Brain microvascular endothelial cell (primary cell): ENCODE measurements around the gene SNU13.
A peak's percentile ranks its signal among the peaks of the same experiment; 100 is the strongest.
"Not testable (repeated sequence)": the region's sequence is repeated elsewhere in the genome, so short reads cannot be mapped to it uniquely, and the experiment has no call there.

Experiments
- DNase-seq: peaks from one replicate; pipeline ENCODE4 v3.0.0-alpha.2; 2020
- H3K27ac ChIP-seq: fragments of 250-450 bp; sonication (Bioruptor Pico); 2 replicates; pipeline ENCODE4 v1.5.1; 2020; ENCODE audit warnings: mild to moderate bottlenecking, moderate library complexity
- H3K27me3 ChIP-seq: fragments of 250-450 bp; sonication (Bioruptor Pico); replicated peaks from 2 replicates; pipeline ENCODE4 v1.5.1; 2020; ENCODE audit warnings: mild to moderate bottlenecking
- H3K36me3 ChIP-seq: fragments of 250-450 bp; sonication (Bioruptor Pico); replicated peaks from 2 replicates; pipeline ENCODE4 v1.5.1; 2020; ENCODE audit warnings: mild to moderate bottlenecking
- H3K4me3 ChIP-seq: 2 replicates; pipeline ENCODE4 v1.5.1; 2011; ENCODE audit warnings: low read depth, mild to moderate bottlenecking, control low read depth, low read length, moderate library complexity
- CTCF ChIP-seq: IDR thresholded peaks from 2 replicates; pipeline ENCODE4 v1.5.1; 2011; ENCODE audit warnings: low read depth, mild to moderate bottlenecking, moderate library complexity, low read length, control low read depth, inconsistent platforms; ENCODE audit errors: missing control alignments
- in situ Hi-C: cut with HindIII; loops from 2 replicates; pipeline ENCODE4 v1.10.0; 2017; ENCODE audit warnings: low sequenced_read_pairs, low pct_ligation_motif_present

SNU13 gene

DNA sequence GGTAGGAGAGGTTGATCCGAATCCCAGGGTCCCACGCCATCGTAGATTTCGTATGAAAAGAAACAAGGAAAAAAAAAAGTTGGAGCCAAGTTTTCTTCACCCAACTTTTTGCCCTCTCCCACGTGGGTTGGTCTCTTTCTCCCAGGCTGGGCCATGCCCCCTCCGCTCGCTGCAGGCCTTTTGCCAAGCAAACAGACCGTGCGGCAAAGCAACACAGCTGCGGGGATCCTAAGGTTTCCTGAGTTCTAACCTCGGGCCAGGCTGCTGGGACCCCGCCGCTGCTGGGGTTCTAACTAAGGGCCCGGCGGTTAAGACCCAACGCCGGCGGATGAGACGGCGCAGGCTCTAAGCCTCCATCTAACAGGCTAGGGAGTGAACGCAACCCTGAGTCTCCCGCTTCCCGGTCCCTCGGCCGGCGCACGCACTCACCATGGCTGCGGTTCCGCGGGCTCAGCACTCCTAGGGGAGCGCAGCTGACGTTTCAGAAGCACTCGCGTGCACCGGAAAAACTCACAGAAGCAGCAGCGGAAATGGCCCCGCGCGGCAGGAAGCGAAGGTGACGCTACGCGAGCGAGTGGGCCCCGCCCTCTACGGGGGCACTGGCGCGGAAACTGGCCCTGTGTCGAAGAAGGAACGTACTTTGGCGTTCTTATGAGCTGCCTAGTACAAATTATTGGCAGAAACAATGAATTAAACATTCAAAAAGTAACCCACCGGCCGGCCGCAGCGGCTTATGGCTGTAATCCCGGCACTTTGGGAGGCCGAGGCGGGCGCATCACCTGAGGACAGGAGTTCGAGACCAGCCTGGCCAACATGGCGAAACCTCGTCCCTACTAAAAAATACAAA lies at the start of gene SNU13:
TSS of gene SNU13 (minus strand) at position 503 of the 847 bp plus-strand sequence. CDS start at position 432, 71 bp downstream.
- in situ Hi-C loops = no loop called here
- Histone ChIP-seq H3K27ac (peak within 1 kb of the TSS; percentile 79), H3K27me3 (no peaks in the 10 kb centered on the region), H3K36me3 (no peaks in the 10 kb centered on the region), H3K4me3 (peak within 1 kb of the TSS; percentile 90)
- peak; percentile 17 for TF ChIP-seq CTCF
- DNase-seq = peak; percentile 84

- H3K36me3 ChIP-seq, DNase-seq, H3K4me3 ChIP-seq, H3K27me3 ChIP-seq, H3K27ac ChIP-seq, in situ Hi-C loops: not testable (repeated sequence)
Observed at GRCh38 chr22:41733241-41733640, 44.6 kb upstream of the SNU13 start.

- Histone ChIP-seq H3K27ac (no peak overlapping the region), H3K36me3 (no peaks in the 10 kb centered on the region), H3K4me3 (no peak overlapping the region), H3K27me3 (no peaks in the 10 kb centered on the region)
- in situ Hi-C loops = no loop called here
- no peak for DNase-seq
- no peak for TF ChIP-seq CTCF
Observed at GRCh38 chr22:41732096-41732772, 43.6 kb upstream of the SNU13 start.

DNA sequence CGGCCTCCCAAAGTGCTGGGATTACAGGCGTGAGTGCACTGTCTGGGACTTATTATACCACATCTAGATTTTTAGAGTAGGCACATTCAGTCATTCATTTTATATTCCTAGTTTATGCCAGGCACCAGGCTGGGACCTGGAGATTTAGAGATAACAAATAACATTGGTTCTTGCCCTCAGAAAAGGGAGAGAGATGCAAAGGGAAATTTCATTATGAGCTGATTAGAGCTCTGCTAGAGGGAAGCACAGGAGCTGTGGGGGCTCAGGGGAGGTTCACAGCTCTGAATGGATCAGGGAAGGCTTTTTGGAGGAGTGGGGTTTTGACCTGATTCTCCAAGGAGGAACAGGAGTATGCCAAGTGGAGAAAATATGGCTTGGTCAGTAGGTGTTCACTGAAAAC lies 42.9 kb upstream of the SNU13 start:
- Histone ChIP-seq H3K27me3 (no peaks in the 10 kb centered on the region), H3K36me3 (no peaks in the 10 kb centered on the region), H3K4me3 (no peak overlapping the region), H3K27ac (no peak overlapping the region)
- DNase-seq = no peak
- in situ Hi-C loops = no loop called here
- no peak for TF ChIP-seq CTCF

- Histone ChIP-seq H3K27me3 (no peaks in the 10 kb centered on the region), H3K27ac (no peak overlapping the region)
Observed at GRCh38 chr22:41725510-41726110, 36.9 kb upstream of the SNU13 start.

More at GRCh38 chr22:41725510-41726110, 36.9 kb upstream of the SNU13 start:
- no peak for TF ChIP-seq CTCF
- in situ Hi-C loops = no loop called here
- DNase-seq = peak; percentile 1
- Histone ChIP-seq H3K4me3 (no peak overlapping the region), H3K36me3 (no peaks in the 10 kb centered on the region)
